PFSK-1 (cell line): ENCODE results near the gene MAMLD1.

Source experiments
- FOXP2 ChIP-seq: optimal IDR thresholded peaks from 2 replicates; pipeline ENCODE3; 2011; ENCODE audit warnings: borderline replicate concordance, control low read depth, inconsistent platforms; ENCODE audit not compliant: insufficient read depth; ENCODE audit errors: extremely low read length, extremely low read depth
- POLR2AphosphoS5 ChIP-seq: IDR thresholded peaks from 2 replicates; pipeline ENCODE4 v1.6.1; 2012; ENCODE audit warnings: low read depth, mild to moderate bottlenecking, control low read depth, low read length, moderate library complexity
- REST ChIP-seq, 2 experiments: IDR thresholded peaks; 2 replicates each; pipeline versions ENCODE4 v1.6.1 to v1.8.0; 2011 to 2012; ENCODE audit warnings: low read depth in 2 of 2, low read length in 2 of 2, control low read depth in 1 of 2, inconsistent platforms in 1 of 2, mild to moderate bottlenecking in 1 of 2, moderate library complexity in 1 of 2; ENCODE audit not compliant: insufficient read depth in 1 of 2
- SIN3A ChIP-seq: IDR thresholded peaks from 2 replicates; pipeline ENCODE4 v1.6.1; 2012; ENCODE audit warnings: mild to moderate bottlenecking, low read length, moderate library complexity, borderline replicate concordance; ENCODE audit not compliant: insufficient read depth
- TAF1 ChIP-seq: IDR thresholded peaks from 2 replicates; pipeline ENCODE4 v1.6.1; 2012; ENCODE audit warnings: low read length, control low read depth, borderline replicate concordance; ENCODE audit not compliant: insufficient read depth

Gene MAMLD1

GRCh38 chrX:150512461-150512901 lies 149.4 kb downstream of the MAMLD1 start:
- TF ChIP-seq REST (IDR thresholded peaks at IDR 0.05; ENCODE audit: insufficient read depth in 1 of 2, low read depth in 2 of 2, low read length in 2 of 2) (no peak), TAF1 (no peak), POLR2AphosphoS5 (no peak), FOXP2 (no peak), SIN3A (no peak)

GRCh38 chrX:150513544-150513943 lies 150.4 kb downstream of the MAMLD1 start:
- TF ChIP-seq POLR2AphosphoS5, result no peak

- TF ChIP-seq SIN3A (no peak), POLR2AphosphoS5 (0 out of 2 replicates have a peak, but pooled peaks have one; percentile 8), FOXP2 (no peak)
These were observed 151.3 kb downstream of the MAMLD1 start for GRCh38 chrX:150514462-150514861.

GRCh38 chrX:150515801-150516200 lies 152.7 kb downstream of the MAMLD1 start:
- TF ChIP-seq SIN3A (no peak), POLR2AphosphoS5 (peak; percentile 19; the same call in 1 of the 2 replicates)

GRCh38 chrX:150517303-150517910 lies 154.3 kb downstream of the MAMLD1 start:
- no peak for TF ChIP-seq TAF1
- TF ChIP-seq SIN3A, result no peak
- no peak for TF ChIP-seq POLR2AphosphoS5
- no peak for TF ChIP-seq FOXP2
- TF ChIP-seq REST (IDR thresholded peaks at IDR 0.05; ENCODE audit: insufficient read depth in 1 of 2, low read depth in 2 of 2, low read length in 2 of 2), result no peak

GRCh38 chrX:150522494-150522893 lies 159.4 kb downstream of the MAMLD1 start:
- TF ChIP-seq REST (IDR thresholded peaks at IDR 0.05; ENCODE audit: insufficient read depth in 1 of 2, low read depth in 2 of 2, low read length in 2 of 2) (no peak), FOXP2 (no peak), SIN3A (no peak), TAF1 (no peak), POLR2AphosphoS5 (no peak)
